ENCODE measurements around the gene ACSS3.

ACSS3 gene

DNA sequence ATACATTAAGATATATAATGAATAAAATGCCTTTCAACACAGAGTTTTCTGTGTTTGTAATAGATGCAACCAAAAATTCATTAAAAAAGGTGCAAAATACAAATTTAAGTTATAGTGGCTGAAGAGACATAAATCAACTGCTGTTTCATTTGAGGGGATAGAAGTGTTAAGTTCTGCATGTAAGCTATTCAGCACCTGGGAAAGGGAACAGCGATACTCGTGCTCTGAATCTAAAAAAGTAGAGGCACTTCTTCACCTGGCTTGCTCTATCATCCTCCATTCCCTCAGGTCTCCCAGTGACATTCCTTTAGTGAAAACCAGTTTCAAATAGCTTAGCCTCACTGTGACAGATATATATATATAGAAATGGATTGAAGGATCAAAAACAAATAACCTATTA is 222.6 kb downstream of the ACSS3 start:
- no peak for DNase-seq
- Mint-ChIP-seq H3K4me1 (ENCODE audit: low read depth) (no peaks in the 10 kb centered on the region), H3K36me3 (ENCODE audit: low read depth) (no peaks in the 10 kb centered on the region), H3K9me3 (no peaks in the 10 kb centered on the region), H3K27me3 (no peaks in the 10 kb centered on the region), H3K4me3 (no peak overlapping the region), H3K27ac (no peak overlapping the region)

DNA sequence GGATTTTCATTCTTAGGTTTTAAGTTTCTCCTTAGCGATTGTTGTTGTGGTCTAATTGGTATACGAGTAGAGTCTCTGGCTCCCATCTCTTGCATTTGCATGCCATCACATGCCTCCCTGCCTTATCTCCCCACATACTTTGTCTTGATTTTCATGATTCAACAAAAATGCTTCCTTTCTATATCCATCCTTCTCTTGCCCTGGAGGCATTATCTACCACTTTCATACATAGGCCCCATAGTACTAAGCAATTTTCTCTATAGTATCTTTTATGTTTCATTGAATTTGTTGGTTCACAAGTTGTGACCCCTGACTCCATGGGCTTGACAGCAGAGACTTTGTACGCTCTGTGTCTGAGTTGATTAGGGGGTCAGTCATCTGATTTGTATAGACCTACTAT is 226.1 kb downstream of the ACSS3 start:
- Mint-ChIP-seq H3K9me3 (no peaks in the 10 kb centered on the region), H3K27ac (no peak overlapping the region), H3K36me3 (ENCODE audit: low read depth) (no peaks in the 10 kb centered on the region), H3K4me1 (ENCODE audit: low read depth) (no peaks in the 10 kb centered on the region), H3K4me3 (no peak overlapping the region), H3K27me3 (no peaks in the 10 kb centered on the region)
- DNase-seq = no peak

All from activated T-cell treated with anti-CD3 and anti-CD28 coated beads, Interleukin-2, amount 50 U/mL, for 24 hours (primary cell).